Gastrocnemius medialis (tissue), 4 donors: ENCODE measurements around the gene ALX3. TPM values are rescaled to one million over a fixed set of nuclear protein-coding genes. Genes with fewer than 3 reads are reported as not detected.
A peak's percentile ranks its signal among the peaks of the same experiment; 100 is the strongest.

ENCODE experiments used
- ATAC-seq, 2 donors: fragments of 150-250 bp; one replicate each; pipeline ENCODE4 v1.9.1; 2016
- DNase-seq, 2 donors: peaks; one replicate each; pipeline ENCODE4 v3.0.0-alpha.2; 2019
- H3K27ac ChIP-seq, 4 donors: fragments of 200-600 bp; sonication (generic); 1 replicate in 1 of 4; 2 replicates in 3 of 4; pipeline ENCODE4 v1.5.1; 2016 to 2018; ENCODE audit warnings: mild to moderate bottlenecking in 2 of 4, moderate library complexity in 1 of 4
- H3K27me3 ChIP-seq, 3 donors: fragments of 200-600 bp; sonication (generic) in 2 of 3; 1 replicate in 1 of 3; 2 replicates in 2 of 3; pipeline versions ENCODE4 v1.5.1 to v1.6.0; 2016 to 2019; ENCODE audit warnings: mild to moderate bottlenecking in 1 of 3, moderate library complexity in 1 of 3
- H3K36me3 ChIP-seq, 2 donors: fragments of 200-600 bp; sonication (generic) in 1 of 2; one replicate each; pipeline ENCODE4 v1.5.1; 2017 to 2018
- H3K4me1 ChIP-seq, 2 donors: fragments of 200-600 bp; sonication (generic) in 1 of 2; one replicate each; pipeline ENCODE4 v1.5.1; 2016 to 2017; ENCODE audit warnings: mild to moderate bottlenecking in 2 of 2
- H3K4me3 ChIP-seq, 4 donors: fragments of 200-600 bp; sonication (generic) in 3 of 4; 1 replicate in 1 of 4; 2 replicates in 3 of 4; pipeline ENCODE4 v1.5.1; 2016 to 2019; ENCODE audit warnings: mild to moderate bottlenecking in 2 of 4
- H3K9me3 ChIP-seq, 3 donors: fragments of 200-600 bp; sonication (generic) in 2 of 3; 1 replicate in 1 of 3; 2 replicates in 2 of 3; pipeline ENCODE4 v1.5.1; 2016 to 2019
- CTCF ChIP-seq, 5 experiments: fragments of 450-650 bp in 3 of 5; fragments of 200-600 bp in 2 of 5; sonication (generic) in 2 of 5; IDR thresholded peaks in 4 of 5; conservative IDR thresholded peaks in 1 of 5; 1 replicate in 4 of 5; 2 replicates in 1 of 5; pipeline ENCODE4 v1.5.1; 2016 to 2019; ENCODE audit warnings: antibody characterized with exemption in 5 of 5, mild to moderate bottlenecking in 3 of 5, moderate library complexity in 3 of 5
- POLR2A ChIP-seq, 2 donors: fragments of 450-650 bp; IDR thresholded peaks; one replicate each; pipeline ENCODE4 v1.6.1; 2017; ENCODE audit warnings: antibody characterized with exemption in 2 of 2, mild to moderate bottlenecking in 2 of 2, moderate library complexity in 2 of 2
- in situ Hi-C, 4 donors: fragments of 200-750 bp; cut with MboI; loops; one replicate each; pipeline versions ENCODE4 v1.15.0 to v1.8.0; 2017; ENCODE audit warnings: low sequenced_read_pairs in 4 of 4
- intact Hi-C: fragments of 100-400 bp; cut with DNase I; formaldehyde crosslinking; loops from one replicate; pipeline ENCODE4 v1.15.1; 2023; ENCODE audit warnings: low total_unique reads
- total RNA-seq, 4 donors: library from RNA; depleted of rRNA; stranded (reverse); fragments of >200 nt; gene quantifications; one replicate each; pipeline versions ENCODE4 v1.1.0 to v1.2.3, GENCODE V29; 2016

The ALX3 gene
- total RNA-seq, 4 donors from 2014 or later, result not detected

GRCh38 chr1:110017792-110018191, 52.7 kb downstream of the ALX3 start:
- Histone ChIP-seq H3K4me1 (no peaks in the 10 kb centered on the region), H3K27me3 (no peaks in the 10 kb centered on the region), H3K36me3 (peaks cover 13 to 100% of the 10 kb centered on the region in 2 donors), H3K4me3 (no peak overlapping the region), H3K27ac (no peak overlapping the region), H3K9me3 (no peaks in the 10 kb centered on the region)
- in situ Hi-C loops, result no loop called here
- DNase-seq, result no peak
- ATAC-seq, result no peak
- TF ChIP-seq CTCF (IDR thresholded peaks at IDR 0.05 in 4 of 5, conservative IDR thresholded peaks at IDR 0.05 in 1 of 5) (no peak), POLR2A (IDR thresholded peaks at IDR 0.05) (no peak)
- intact Hi-C loops, result no loop called here

- intact Hi-C loops (no loop called here), in situ Hi-C loops (no loop called here)
- ATAC-seq, result no peak
- DNase-seq, result no peak
- Histone ChIP-seq H3K27me3 (no peaks in the 10 kb centered on the region), H3K9me3 (no peaks in the 10 kb centered on the region), H3K36me3 (peaks cover 0 to 85% of the 10 kb centered on the region in 2 donors), H3K4me1 (peaks cover 7 to 10% of the 10 kb centered on the region in 2 donors), H3K4me3 (no peak overlapping the region), H3K27ac (no peak overlapping the region)
- TF ChIP-seq CTCF (IDR thresholded peaks at IDR 0.05 in 4 of 5, conservative IDR thresholded peaks at IDR 0.05 in 1 of 5) (no peak), POLR2A (IDR thresholded peaks at IDR 0.05) (no peak)
Measured at GRCh38 chr1:110012100-110012780, 58.2 kb downstream of the ALX3 start.

GRCh38 chr1:110011527-110012041, 58.9 kb downstream of the ALX3 start:
- H3K27me3 ChIP-seq, result no peaks in the 10 kb centered on the region
- in situ Hi-C loops, result no loop called here
- intact Hi-C loops, result no loop called here
- H3K9me3 ChIP-seq, result no peaks in the 10 kb centered on the region
- TF ChIP-seq POLR2A (IDR thresholded peaks at IDR 0.05) (no peak), CTCF (IDR thresholded peaks at IDR 0.05 in 4 of 5, conservative IDR thresholded peaks at IDR 0.05 in 1 of 5) (peak; percentile 24 to 56 (median 51))
- peak overlapping the region in 3 of 4 donors; percentile 2 to 27 (median 10) for H3K27ac ChIP-seq
- DNase-seq (peak in 1 of 2 donors; percentile 33), ATAC-seq (peak; percentile 82 to 87)
- H3K36me3 ChIP-seq, result peaks cover 0 to 79% of the 10 kb centered on the region in 2 donors
- H3K4me3 ChIP-seq, result no peak overlapping the region
- H3K4me1 ChIP-seq, result peaks cover 14 to 17% of the 10 kb centered on the region in 2 donors

Other genes starting within 250 kb of the ALX3 start
- 10 to 100 TPM; 14.6 to 31.1 (median 19.6) TPM for gene CSF1, start 159.8 kb downstream of the ALX3 start, total RNA-seq
- gene AHCYL1, start 85.9 kb downstream of the ALX3 start, total RNA-seq, result 100 to 1,000 TPM in 1 of 4 donors, 10 to 100 TPM in 3; 42.3 to 109 (median 69.6) TPM
- 10 to 100 TPM; 17.9 to 31.4 (median 20.7) TPM for gene STRIP1, start 36.0 kb downstream of the ALX3 start, total RNA-seq
- gene UBL4B, start 41.8 kb upstream of the ALX3 start, total RNA-seq, result under 1 TPM in 1 of 4 donors, not detected in 3; 0.16 TPM
- under 1 TPM in 2 of 4 donors, not detected in 2; 0.02 to 0.03 TPM for gene SLC6A17, start 79.8 kb upstream of the ALX3 start, total RNA-seq
- gene KCNC4, start 139.6 kb upstream of the ALX3 start, total RNA-seq, result 1 to 10 TPM; 3.1 to 9.1 (median 4.1) TPM